CD4-positive, alpha-beta T cell treated with Interleukin-21 for 1 hour (primary cell): ENCODE measurements around the gene CASP2.
"Not testable (repeated sequence)": the region's sequence is repeated elsewhere in the genome, so short reads cannot be mapped to it uniquely, and the experiment has no call there.

Experiments used
- DNase-seq: peaks from one replicate; pipeline ENCODE4 v3.0.0-alpha.2; 2020

CASP2 gene

DNA sequence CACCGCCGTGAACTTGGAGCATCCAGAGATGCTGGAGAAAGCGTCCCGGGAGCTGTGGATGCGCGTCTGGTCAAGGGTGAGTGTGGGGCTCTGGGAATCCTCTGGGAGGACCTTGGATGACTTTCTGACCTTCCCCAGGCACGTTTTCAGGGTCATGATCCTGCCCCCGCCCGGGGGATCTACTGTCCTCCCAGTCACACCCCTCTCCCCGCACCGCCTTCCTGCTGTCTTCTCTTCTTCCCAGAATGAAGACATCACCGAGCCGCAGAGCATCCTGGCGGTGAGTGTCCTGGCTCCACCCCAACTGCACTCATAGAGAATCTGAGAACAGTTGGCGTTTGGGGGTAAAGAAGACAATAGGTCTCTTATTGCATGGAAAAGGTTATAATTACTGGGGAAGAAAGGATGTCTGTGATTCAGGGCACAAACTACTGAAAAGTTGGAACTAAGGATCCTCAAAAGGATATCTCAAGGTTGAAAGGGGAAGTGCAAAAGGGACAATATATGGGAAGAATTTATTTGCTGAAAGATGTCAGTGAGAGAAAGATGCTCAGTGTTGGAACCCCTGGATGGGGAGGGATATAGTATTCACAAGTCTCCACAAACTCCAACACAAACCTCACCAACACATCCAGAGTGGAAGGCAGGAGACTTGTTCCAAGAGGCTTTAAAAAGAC, 23.0 kb upstream of the CASP2 start:
- DNase-seq: no peak

DNA sequence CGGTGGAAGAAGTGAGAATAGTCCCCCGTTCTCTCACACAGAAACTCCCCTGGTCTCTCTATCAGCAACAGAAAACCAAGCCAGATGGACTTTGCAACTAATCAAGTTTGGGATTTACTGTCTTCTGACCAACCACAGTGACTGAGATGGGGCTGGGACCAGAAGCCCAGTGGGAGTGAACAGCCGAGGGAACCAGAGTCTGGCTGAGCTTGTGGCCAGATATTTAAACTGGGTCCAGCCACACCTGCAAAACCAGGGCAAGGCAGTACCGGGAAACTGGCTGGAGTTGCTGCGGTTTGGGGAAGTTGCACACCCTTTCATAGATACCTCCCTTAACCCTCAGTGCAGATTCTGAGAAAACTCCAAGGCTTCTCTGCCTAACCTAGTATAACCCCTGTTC, 18.9 kb upstream of the CASP2 start:
- DNase-seq: no peak

DNA sequence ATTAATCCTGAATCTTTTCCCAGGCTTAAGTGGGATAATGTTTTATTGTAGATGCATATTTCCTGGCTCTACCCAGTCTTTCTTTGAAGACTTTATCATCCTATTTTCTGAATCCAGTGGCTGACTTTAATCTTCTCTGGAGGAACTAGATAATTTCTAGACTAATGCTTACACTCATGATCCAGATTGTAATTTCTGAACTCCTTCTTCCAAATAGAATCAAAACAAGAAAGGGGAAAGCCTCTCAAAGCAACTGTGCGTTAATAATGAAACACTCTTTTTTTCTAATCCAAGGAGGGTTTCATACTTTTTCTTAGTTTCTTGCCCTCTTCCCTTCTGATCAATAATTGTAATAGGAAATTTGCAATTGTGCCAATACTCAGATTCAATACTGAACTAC, 16.9 kb upstream of the CASP2 start:
- no peak for DNase-seq

DNA sequence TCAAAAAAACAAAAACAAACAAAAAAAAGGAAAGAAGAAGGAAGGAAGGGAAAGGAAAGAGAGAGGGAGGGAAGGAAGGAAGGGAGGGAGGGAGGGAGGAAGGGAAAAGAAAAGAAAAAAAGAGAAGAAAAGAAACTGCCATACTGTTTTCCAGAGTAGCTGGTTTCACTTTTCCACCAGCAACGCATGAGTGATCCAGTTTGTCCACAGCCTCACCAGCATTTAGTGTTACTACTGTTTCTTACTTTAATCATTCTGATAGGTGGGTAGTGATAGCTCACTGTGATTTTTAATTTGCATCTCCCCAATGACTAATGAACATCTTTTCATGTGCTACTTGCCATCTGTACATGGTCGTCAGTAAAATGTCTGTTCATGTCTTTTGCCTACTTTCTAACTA, 15.3 kb upstream of the CASP2 start:
- DNase-seq: no peak

DNA sequence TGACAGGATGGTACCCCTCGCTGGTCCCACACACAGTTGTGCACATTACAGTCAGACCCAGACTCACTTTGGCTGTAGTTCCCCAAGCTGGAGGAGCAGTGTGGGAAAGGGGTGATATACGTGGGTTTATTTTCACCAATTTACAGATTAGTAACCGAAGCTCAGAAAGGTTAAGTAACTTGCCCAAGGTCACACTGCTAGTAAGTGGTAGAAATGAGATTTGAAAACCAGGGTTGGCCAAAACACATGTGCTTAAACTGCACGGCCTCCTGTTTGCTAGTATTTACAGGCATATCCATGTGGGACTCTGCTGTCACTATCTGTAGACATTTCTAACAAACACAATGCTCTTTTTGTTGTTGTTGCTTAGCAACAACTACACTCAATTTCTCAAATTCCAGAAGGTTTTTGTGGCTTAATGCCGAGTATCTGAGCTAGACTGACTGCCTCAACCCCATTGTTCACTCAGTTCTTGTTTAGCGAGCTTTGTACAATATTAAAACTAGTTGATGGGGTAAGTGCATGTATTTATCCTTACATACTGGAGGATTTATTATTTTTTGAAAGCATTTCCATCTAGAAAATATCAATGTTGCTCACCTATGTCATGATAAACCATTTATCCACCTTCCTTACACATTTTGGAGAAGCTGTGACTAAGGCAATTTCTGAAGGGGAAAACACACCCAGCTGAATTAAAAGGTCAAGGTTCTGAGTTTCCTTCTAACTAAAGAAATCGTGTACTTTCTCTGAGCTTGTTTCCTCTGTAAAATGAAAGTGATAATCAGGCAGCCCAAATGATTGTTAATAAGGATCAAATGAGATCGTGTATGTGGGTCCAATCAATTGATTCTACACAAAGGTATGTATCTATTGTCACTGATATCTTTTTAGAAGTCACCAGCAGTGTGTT, 8.7 kb upstream of the CASP2 start:
- DNase-seq: peak; percentile 70

DNA sequence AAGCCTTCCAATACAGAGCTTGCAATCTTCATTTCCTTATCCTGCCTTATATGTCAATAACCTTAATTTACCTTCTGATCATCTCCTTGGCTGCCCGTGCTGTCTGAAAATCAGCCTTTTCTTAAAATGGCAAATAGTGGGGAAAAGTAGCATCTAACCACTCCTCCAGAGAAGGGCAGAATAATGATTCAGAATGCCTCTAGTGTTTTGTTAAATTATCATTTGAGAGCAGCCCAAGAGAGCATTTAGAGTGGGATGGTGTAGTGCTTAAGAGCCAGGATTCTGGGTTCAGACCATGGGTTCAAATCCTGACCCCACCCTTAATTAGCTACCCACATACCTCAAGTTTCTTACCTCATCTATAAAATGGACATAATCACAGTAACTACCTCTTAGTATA, 8.0 kb upstream of the CASP2 start:
- no peak for DNase-seq

DNA sequence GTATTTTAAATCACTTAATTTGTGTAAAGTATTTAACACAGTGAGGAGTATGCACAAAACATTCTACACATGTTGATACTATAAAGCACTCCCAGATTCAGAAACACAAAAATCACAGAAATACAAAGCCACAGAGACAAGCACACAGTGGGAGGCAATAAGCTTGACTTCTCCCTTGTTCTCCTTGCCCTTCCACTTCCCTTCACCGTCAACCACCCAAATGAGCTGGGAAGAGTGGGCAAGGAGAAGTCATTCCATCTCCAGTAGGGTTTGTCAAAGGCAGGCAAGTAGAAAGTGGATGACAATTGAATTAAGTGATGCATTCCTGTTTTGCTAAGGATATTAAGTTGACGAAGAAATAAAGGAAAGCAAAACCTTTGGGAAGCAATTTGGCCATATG, 7.6 kb upstream of the CASP2 start:
- no peak for DNase-seq

DNA sequence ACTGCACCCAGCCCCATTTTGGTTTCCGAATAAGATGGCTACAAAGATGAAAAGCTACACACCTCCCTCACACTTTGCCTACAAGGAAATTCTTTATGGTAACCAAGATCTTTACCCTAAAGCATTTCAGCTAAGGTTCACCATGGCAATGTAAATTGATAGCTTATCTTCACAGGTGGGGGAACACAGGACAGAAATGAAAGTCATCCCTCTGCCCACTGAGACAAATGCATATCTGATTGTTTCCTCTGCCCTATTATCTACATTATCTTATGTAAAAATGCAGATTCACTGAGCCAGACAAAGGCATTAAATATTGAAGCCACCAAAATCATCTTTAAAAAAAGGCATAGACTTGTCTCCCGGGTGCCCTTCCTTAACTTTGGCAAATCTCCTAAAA, 6.6 kb upstream of the CASP2 start:
- no peak for DNase-seq

DNA sequence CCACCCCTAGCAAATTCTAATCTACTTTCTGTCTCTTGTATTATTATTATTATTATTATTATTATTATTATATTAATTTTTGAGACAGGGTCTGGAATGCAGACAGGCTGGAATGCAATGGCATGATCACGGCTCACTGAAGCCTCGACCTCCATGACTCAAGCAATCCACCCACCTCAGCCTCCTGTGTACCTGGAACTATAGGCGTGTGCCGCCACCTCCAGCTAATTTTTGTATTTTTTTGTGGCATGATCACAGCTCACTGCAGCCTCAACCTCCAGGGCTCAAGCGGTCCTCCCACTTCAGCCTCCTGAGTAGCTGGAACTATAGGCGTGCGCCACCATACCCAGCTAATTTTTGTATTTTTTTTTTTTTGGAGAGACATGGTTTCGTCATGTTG, 6.0 kb upstream of the CASP2 start:
- no peak for DNase-seq

DNA sequence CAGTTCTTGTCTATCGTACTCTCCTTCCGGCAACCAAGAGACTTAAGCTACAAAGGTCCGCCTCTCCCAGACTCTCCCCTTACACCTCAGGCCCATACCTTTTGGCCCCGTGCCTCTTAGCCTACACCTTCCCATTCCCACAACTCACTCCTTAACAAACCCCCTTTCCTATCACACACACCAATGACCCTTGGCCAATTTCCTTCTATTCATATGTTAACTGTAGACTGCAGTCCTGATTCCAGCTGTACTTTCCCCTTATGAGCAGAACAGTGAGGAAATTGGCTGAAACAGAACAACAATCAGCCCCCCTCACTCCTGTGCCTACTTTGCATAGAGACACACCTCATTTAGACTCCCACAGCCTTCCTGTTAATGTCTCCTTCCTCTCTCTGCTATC, 4.8 kb upstream of the CASP2 start:
- DNase-seq: no peak

DNA sequence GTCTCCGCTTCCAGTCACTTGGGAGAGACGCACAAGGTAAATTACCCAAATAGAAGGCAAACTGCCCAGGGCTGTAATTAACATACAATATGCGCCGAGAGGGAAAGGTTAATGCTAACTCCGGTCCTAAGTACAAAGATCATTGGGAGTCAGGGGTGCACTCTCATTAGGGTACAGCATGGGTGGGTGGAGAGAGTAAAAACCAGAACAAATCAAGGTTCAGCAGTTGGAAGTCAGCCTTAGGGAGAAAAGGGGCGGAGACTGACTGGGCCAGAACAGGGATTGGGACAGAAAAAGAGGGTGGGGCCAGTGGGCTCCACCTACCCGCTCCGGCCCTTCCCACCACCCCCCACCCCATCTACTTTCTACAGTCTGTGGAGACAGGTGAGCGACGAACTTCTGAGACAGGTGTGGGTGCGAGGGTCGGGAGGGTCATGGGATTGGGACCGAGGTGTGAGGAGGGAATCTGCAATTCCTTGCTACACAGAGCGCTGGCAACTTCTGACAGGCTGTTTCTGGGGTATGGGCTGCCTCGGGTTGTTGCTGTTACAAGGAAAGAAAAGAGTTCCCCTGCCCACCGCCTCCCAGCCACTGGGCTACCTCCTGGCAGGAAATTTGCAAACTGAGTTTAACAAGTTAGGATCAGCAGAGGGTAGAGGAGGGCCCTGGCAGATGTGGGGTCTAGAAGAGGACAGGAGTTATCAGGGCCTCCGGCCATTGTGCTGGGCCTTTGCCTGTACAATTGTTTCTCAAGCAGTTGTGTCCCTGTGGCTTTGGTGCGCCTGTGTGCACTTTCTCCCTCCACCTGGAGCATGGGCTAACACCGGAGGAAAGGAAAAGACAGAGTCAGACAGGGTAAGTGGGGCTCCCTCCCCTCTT, 3.3 kb upstream of the CASP2 start, which contains the start of gene TMEM139:
Gene TMEM139 (plus strand): TSS at position 368 of the 879 bp plus-strand sequence. CDS start 1,000 bp downstream, outside the sequence.
- no peak for DNase-seq

DNA sequence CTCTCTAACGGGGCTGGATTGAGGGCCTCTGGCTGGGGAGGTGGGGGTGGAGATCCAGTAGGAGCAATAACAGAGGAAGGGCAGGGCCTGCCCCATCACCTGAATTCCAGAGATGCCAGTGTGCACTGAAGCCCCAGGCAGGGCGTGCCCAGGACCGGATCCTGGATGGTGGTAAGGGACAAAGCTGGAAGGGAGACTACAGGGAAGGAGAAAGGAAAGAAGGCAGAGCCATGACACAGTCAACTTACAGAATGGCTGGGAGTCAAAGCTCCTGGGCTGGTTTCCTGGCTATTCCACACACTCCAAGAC, 2.7 kb upstream of the CASP2 start:
- no peak for DNase-seq

DNA sequence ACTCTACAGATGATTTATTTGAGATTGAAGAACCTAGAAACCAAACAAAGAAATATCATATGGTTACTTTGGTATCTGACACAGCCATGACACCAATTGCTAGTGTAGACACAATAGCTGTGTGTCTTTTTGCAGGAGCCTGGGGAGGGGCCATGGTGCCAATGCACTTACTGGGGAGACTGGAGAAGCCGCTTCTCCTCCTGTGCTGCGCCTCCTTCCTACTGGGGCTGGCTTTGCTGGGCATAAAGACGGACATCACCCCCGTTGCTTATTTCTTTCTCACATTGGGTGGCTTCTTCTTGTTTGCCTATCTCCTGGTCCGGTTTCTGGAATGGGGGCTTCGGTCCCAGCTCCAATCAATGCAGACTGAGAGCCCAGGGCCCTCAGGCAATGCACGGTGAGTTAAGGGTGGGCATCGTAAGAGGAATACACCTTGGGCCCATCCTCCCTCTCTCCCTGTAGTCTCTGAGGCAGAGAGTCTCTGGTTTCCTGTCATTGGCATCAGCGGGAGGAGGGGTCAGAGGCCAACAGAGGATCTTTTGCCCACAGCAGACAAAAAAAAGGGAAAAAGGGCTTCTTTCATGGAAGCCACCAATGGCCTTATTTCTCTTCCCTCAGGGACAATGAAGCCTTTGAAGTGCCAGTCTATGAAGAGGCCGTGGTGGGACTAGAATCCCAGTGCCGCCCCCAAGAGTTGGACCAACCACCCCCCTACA, 2.2 kb upstream of the CASP2 start:
- DNase-seq: no peak

DNA sequence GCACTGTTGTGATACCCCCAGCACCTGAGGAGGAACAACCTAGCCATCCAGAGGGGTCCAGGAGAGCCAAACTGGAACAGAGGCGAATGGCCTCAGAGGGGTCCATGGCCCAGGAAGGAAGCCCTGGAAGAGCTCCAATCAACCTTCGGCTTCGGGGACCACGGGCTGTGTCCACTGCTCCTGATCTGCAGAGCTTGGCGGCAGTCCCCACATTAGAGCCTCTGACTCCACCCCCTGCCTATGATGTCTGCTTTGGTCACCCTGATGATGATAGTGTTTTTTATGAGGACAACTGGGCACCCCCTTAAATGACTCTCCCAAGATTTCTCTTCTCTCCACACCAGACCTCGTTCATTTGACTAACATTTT, 1.6 kb upstream of the CASP2 start:
- DNase-seq: no peak

DNA sequence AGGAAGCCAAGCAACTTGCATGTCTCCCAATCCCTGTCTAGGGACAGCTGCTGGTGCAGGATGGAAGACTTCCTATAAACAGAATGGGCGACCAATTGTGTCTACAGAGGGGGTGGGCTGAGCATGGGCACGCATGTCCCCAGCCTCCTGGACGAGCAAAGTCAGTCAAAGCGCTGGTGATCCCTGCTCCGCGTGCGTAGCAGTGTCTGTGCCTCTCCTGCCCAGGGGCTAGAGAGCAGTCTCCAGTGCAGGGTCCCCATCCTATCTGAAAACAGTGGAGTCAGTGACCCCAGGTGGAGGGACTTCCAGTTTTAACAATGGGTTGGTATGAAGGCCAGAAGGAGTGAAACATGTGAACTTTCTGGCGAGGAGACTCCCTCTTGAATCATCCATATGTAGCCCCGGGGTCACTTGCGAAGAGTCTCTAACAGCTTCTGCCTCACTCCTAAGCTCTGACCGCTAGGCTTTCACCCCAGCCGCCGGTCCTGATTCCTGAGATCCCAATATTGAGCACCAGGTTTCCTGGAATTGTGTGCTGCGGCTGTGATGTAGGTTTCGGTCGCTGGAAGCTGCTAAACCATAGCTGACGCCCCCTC, 714 bp upstream of the CASP2 start:
- no peak for DNase-seq

DNA sequence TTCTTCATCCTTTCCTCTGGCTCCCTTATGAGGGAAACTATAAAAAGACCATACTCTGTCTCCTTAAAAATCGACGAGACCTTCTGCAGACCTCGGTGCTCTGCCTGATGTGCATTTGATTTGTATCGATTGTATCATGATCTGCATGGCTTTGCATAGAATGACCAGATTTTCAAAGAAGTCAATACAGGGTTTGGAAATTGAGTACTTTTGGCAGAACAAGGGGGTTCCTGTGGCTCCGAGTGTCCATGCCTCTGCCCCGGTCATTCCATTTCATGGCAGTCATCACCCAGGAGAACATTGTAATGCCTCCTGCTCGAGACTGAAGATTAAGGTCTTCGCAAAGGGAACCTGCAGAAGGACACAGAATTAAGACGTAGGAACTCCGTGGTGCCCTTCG, 685 bp downstream of the CASP2 start:
- no peak for DNase-seq

DNA sequence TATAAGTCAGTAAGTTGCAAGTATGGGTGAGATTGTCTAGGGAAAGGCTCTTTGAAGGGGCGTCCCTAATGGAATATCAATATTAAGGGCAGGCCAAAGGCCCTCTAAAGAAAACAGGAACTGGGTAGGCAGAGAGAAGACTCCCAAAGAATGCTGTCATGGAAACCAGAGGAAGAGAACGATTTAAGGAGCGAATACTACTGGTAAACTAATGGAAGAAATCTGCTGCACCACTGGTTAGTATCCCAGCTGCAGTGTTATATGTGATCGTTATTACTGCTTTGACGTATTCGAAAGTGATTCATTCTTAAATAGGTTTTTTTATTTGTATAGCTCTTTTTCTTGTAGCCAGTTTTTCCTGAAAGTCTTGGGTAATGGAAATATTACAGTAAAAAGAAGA, 1.3 kb downstream of the CASP2 start:
- DNase-seq: no peak

DNA sequence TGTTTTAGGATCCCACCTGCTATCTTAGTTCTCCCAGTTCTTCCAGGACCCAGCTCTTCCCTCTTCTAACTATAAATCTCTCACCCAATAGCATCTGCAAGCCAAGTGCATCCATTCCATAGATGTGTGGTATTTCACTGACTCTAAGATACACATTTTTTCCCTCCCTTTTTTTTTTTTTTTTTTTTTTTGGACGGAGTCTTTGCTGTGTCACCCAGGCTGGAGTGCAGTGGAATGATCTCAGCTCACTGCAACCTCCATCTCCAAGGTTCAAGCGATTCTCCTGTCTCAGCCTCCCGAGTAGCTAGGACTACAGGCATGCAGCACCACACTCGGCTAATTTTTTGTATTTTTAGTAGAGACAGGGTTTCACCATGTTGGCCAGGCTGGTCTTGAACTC, 1.7 kb downstream of the CASP2 start:
- DNase-seq: not testable (repeated sequence)

DNA sequence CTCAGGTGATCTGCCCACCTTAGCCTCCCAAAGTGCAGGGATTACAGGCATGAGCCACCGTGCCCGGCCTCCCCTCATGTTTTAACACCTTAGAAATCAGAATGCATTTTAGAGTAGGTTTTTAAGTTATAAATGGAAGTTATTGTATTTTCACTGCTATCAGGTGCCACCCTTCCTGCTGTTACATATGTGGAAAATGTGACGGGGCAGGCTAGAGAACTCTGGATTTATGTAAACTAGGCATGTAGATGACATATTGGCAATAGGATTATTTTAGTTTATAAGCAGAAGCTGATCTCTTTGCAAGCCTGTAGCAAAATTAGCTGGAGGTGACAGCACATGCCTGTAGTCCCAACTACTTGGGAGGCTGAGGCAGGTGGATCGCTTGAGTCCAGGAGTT, 2.1 kb downstream of the CASP2 start:
- no peak for DNase-seq

DNA sequence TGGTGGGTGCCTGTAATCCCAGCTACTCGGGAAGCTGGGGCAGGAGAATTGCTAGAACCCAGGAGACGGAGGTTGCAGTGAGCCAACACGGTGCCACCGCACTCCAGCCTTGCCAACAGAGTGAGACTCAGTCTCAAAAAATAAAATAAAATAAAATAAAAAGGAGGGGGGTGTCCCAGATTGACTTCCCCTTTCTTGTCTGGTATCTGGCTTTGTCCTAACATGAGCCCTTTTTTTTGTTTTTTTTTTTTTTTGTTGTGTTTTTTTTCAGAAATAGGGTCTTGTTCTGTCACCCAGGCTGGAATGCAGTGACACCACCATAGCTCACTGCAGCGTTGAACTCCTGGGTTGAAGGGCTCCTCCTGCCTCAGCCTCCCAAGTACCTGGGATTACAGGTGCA, 4.7 kb downstream of the CASP2 start:
- no peak for DNase-seq

DNA sequence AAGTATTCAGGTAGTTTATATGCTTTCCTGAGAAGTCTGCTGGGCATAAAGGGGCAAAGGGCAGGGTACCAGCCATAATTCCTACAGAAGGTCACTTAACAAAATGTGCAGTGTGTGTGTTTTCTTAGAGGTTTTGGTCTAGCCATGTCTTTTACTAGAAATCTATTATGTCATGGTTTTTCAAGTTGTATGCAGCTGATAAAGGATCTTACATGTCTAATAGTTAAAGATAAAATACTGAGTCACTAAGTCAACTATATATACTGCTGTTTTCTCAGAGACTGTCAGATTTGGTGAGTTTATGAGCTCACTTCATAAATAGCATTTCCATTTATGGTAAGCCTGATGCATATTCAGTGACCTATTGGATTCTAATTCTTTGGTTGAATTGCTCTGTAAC, 7.7 kb downstream of the CASP2 start:
- no peak for DNase-seq

DNA sequence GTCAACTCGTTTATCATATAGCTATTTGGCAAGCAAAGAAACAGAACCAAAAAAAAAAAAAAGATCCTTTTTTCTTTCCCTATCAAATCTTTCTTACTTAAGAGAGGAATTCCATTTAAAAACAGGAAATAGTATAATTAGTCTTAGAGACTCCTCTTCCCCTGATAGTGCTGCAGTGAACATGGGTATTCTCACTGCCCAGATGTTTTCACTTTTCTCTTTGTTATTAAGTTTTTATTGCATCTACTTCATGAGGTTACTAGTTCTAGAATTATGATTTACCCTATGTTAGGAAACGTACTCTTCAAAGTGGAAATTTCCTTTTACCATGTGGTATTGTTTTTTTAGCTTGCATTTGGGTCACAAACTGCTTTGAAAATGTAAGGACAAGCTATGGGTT, 8.5 kb downstream of the CASP2 start:
- DNase-seq: no peak

DNA sequence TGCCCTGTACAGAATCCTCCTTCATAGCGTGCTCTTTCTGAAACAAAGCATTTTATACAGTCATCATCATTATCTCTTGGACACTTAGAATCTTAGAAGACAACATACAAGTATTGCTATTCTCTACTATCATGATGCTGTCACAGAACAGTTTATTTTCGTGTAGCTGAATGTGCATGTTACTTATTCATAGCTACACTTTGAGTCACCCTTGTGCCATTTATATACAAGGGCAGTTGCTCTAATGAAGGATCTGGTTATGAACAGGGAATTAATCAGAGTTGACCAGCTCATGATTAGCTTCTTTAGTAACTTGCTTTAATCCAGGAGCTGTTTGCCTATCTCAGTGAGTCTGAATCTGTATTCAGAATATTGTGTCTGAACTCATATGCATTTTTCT, 11.2 kb downstream of the CASP2 start:
- DNase-seq: no peak
